Neural cell (in vitro differentiated cells): ENCODE measurements around the gene SOAT2. TPM values are rescaled to one million over a fixed set of nuclear protein-coding genes. Genes with fewer than 3 reads are reported as not detected.

Source experiments
- H2AFZ ChIP-seq: fragments of 200-600, 300-800 bp; sonication (generic), shearing (Covaris generic); 2 replicates; pipeline ENCODE4 v1.6.0; 2014; ENCODE audit warnings: low read depth, mild to moderate bottlenecking, antibody characterized with exemption, low read length, moderate library complexity
- H3F3A ChIP-seq: fragments of 200-600 bp; shearing (Covaris generic); 2 replicates; pipeline ENCODE4 v1.6.1; 2016; ENCODE audit warnings: mild to moderate bottlenecking, moderate library complexity, mixed read lengths, antibody characterized with exemption, low read length; ENCODE audit not compliant: insufficient read depth, poor library complexity, severe bottlenecking
- H3K27ac ChIP-seq: fragments of 200-600, 300-800 bp; sonication (generic), shearing (Covaris generic); 2 replicates; pipeline ENCODE4 v1.5.1; 2014; ENCODE audit warnings: mild to moderate bottlenecking, low read length, moderate library complexity
- H3K27me3 ChIP-seq: fragments of 300-800, 200-600 bp; sonication (generic), shearing (Covaris generic); 2 replicates; pipeline ENCODE4 v1.6.0; 2014; ENCODE audit warnings: mild to moderate bottlenecking, low read depth, low read length, moderate library complexity; ENCODE audit not compliant: insufficient read depth
- H3K36me3 ChIP-seq: fragments of 300-800, 200-600 bp; sonication (generic), shearing (Covaris generic); 2 replicates; pipeline ENCODE4 v1.5.1; 2014; ENCODE audit warnings: mild to moderate bottlenecking, antibody characterized with exemption, low read length, moderate library complexity; ENCODE audit not compliant: insufficient read depth
- H3K4me2 ChIP-seq: fragments of 300-800, 200-600 bp; sonication (generic), shearing (Covaris generic); 2 replicates; pipeline ENCODE4 v1.6.0; 2014; ENCODE audit warnings: mild to moderate bottlenecking, low read length
- H3K4me3 ChIP-seq: fragments of 300-800, 200-600 bp; sonication (generic), shearing (Covaris generic); 2 replicates; pipeline ENCODE4 v1.5.1; 2014; ENCODE audit warnings: mild to moderate bottlenecking, low read length, moderate library complexity
- H3K79me2 ChIP-seq: fragments of 200-600 bp; shearing (Covaris generic); replicated peaks from 2 replicates; pipeline ENCODE4 v1.6.0; 2014; ENCODE audit warnings: mild to moderate bottlenecking, low read length, moderate library complexity; ENCODE audit not compliant: insufficient read depth
- H3K9ac ChIP-seq: fragments of 300-800, 200-600 bp; sonication (generic), shearing (Covaris generic); 2 replicates; pipeline ENCODE4 v1.6.1; 2016; ENCODE audit warnings: mild to moderate bottlenecking, low read length, mixed read lengths
- H3K9me2 ChIP-seq: fragments of 200-600 bp; shearing (Covaris generic); 2 replicates; pipeline ENCODE4 v1.6.1; 2016; ENCODE audit warnings: mild to moderate bottlenecking, low read length, mixed read lengths; ENCODE audit not compliant: insufficient read depth
- H3K9me3 ChIP-seq: fragments of 200-600, 300-800 bp; sonication (generic), shearing (Covaris generic); 2 replicates; pipeline ENCODE4 v1.6.1; 2016; ENCODE audit warnings: mild to moderate bottlenecking, mixed run types, low read length, moderate library complexity, mixed read lengths
- H4K20me1 ChIP-seq: fragments of 200-600 bp; shearing (Covaris generic); 2 replicates; pipeline ENCODE4 v1.6.1; 2016; ENCODE audit warnings: mild to moderate bottlenecking, mixed run types; ENCODE audit not compliant: insufficient read depth
- EP300 ChIP-seq: fragments of 450-650 bp; conservative IDR thresholded peaks from 2 replicates; pipeline ENCODE4 v1.6.1; 2014; ENCODE audit warnings: antibody characterized with exemption, mild to moderate bottlenecking, moderate library complexity; ENCODE audit not compliant: poor library complexity, severe bottlenecking
- EZH2 ChIP-seq: fragments of 200-600, 300-800 bp; shearing (Covaris generic), sonication (generic); IDR thresholded peaks from 2 replicates; pipeline ENCODE4 v1.6.1; 2014; ENCODE audit warnings: antibody characterized with exemption, low read length, borderline replicate concordance, mild to moderate bottlenecking; ENCODE audit not compliant: insufficient read depth, poor library complexity, severe bottlenecking
- MXI1 ChIP-seq: fragments of 450-650 bp; conservative IDR thresholded peaks from 2 replicates; pipeline ENCODE4 v1.6.1; 2014; ENCODE audit warnings: antibody characterized with exemption, mild to moderate bottlenecking; ENCODE audit not compliant: poor library complexity, severe bottlenecking
- POLR2AphosphoS5 ChIP-seq: IDR thresholded peaks from 2 replicates; pipeline ENCODE4 v1.6.1; 2012
- RAD21 ChIP-seq: fragments of 450-650 bp; conservative IDR thresholded peaks from 2 replicates; pipeline ENCODE4 v1.6.1; 2014; ENCODE audit warnings: antibody characterized with exemption, mild to moderate bottlenecking, moderate library complexity
- SMC3 ChIP-seq: fragments of 450-650 bp; conservative IDR thresholded peaks from 2 replicates; pipeline ENCODE4 v1.6.1; 2014; ENCODE audit warnings: antibody characterized with exemption, mild to moderate bottlenecking, moderate library complexity; ENCODE audit not compliant: poor library complexity
- TAF1 ChIP-seq: IDR thresholded peaks from 2 replicates; pipeline ENCODE4 v1.6.1; 2012; ENCODE audit warnings: low read depth
- polyA plus RNA-seq: library from polyadenylated mRNA; depleted of rRNA; stranded (reverse); fragments of >200 nt; gene quantifications from 2 replicates; pipeline ENCODE4 v1.2.3, GENCODE V29; 2014
- TF ChIP-seq, protein P1 (sequence below): IDR thresholded peaks from 2 replicates; pipeline ENCODE4 v1.6.1; 2012; ENCODE audit warnings: borderline replicate concordance
- TF ChIP-seq, protein P2 (sequence below): fragments of 450-650 bp; IDR thresholded peaks from 2 replicates; pipeline ENCODE4 v1.5.1; 2014; ENCODE audit warnings: antibody characterized with exemption, mild to moderate bottlenecking, moderate library complexity; ENCODE audit not compliant: poor library complexity, severe bottlenecking

Gene SOAT2
- polyA plus RNA-seq, 1 donor from 2014 or later: not detected

DNA sequence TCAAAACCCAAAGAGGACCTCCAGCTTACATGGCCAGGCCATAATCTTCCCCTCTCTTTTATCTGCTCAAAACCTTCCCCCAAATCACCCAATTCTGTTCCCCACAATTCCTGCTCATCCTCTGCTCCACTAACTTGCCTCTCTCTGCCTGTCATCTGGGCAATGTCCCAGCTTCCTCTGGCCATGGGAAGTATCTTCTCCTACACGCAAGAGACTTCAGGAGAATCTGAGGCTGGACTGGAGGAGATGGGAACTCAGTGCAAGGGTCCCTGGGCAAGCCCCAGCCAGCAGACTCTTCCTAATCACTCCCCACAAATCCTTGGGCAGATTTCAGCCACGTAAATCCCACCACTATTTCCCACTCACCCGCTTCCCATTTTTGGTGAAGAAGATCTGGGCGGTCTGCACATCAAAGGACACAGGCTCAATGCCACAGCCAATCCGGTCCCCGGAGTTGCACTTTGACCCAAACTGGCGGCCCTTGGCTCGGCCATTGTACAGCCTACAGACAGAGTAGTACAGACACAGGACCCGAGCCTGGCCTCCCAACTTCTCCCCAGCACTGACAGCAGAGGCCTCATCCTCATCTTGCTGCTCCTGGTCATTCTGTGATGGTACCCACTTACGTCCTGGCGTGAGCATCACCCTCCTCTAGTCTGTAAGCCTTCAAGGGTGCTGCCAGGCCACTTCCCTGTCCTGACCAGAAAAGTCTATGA, 28.8 kb upstream of the SOAT2 start:
- no peaks in the 10 kb centered on the region for H3F3A ChIP-seq
- no peaks in the 10 kb centered on the region for H3K9me2 ChIP-seq
- no peaks in the 10 kb centered on the region for H3K27me3 ChIP-seq
- no peak overlapping the region for H3K27ac ChIP-seq
- H3K4me2 ChIP-seq: no peak overlapping the region
- no peak overlapping the region for H3K9ac ChIP-seq
- H3K9me3 ChIP-seq: no peaks in the 10 kb centered on the region
- H2AFZ ChIP-seq: no peak overlapping the region
- H3K36me3 ChIP-seq: peaks cover 5% of the 10 kb centered on the region
- H4K20me1 ChIP-seq: no peaks in the 10 kb centered on the region
- no peak overlapping the region for H3K4me3 ChIP-seq
- TF ChIP-seq POLR2AphosphoS5: no peak
- peaks cover 12% of the 10 kb centered on the region for H3K79me2 ChIP-seq

DNA sequence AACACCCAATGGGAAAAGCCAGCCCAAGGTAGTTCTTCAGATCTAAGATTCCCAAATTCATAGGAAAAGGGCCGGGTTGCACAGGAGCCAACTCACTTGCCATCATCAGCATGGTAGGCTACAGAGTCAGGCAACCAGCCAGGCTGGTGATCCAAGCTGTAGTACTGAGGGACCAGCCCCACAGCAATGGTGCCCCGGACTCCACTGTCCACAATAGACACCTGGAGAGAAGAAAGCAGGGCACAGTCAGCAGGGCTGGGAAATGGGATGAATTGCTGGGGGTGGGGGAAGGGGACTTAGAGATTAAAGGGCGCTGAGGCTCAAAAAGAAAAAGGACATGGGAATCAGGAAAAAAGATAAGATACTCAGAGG, 28.3 kb upstream of the SOAT2 start:
- Histone ChIP-seq H3K9ac (no peak overlapping the region), H3K36me3 (peaks cover 5% of the 10 kb centered on the region), H3K27ac (no peak overlapping the region), H4K20me1 (no peaks in the 10 kb centered on the region), H3K4me3 (no peak overlapping the region), H3K79me2 (peaks cover 12% of the 10 kb centered on the region), H2AFZ (no peak overlapping the region), H3F3A (peaks cover 4% of the 10 kb centered on the region), H3K4me2 (no peak overlapping the region), H3K9me2 (no peaks in the 10 kb centered on the region), H3K9me3 (no peaks in the 10 kb centered on the region), H3K27me3 (no peaks in the 10 kb centered on the region)
- TF ChIP-seq TAF1 (no peak), POLR2AphosphoS5 (no peak), MXI1 (no peak), RAD21 (no peak), EZH2 (no peak), SMC3 (no peak), EP300 (no peak)
- TF ChIP-seq, protein P1, sequence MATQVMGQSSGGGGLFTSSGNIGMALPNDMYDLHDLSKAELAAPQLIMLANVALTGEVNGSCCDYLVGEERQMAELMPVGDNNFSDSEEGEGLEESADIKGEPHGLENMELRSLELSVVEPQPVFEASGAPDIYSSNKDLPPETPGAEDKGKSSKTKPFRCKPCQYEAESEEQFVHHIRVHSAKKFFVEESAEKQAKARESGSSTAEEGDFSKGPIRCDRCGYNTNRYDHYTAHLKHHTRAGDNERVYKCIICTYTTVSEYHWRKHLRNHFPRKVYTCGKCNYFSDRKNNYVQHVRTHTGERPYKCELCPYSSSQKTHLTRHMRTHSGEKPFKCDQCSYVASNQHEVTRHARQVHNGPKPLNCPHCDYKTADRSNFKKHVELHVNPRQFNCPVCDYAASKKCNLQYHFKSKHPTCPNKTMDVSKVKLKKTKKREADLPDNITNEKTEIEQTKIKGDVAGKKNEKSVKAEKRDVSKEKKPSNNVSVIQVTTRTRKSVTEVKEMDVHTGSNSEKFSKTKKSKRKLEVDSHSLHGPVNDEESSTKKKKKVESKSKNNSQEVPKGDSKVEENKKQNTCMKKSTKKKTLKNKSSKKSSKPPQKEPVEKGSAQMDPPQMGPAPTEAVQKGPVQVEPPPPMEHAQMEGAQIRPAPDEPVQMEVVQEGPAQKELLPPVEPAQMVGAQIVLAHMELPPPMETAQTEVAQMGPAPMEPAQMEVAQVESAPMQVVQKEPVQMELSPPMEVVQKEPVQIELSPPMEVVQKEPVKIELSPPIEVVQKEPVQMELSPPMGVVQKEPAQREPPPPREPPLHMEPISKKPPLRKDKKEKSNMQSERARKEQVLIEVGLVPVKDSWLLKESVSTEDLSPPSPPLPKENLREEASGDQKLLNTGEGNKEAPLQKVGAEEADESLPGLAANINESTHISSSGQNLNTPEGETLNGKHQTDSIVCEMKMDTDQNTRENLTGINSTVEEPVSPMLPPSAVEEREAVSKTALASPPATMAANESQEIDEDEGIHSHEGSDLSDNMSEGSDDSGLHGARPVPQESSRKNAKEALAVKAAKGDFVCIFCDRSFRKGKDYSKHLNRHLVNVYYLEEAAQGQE: no peak
- TF ChIP-seq, protein P2, sequence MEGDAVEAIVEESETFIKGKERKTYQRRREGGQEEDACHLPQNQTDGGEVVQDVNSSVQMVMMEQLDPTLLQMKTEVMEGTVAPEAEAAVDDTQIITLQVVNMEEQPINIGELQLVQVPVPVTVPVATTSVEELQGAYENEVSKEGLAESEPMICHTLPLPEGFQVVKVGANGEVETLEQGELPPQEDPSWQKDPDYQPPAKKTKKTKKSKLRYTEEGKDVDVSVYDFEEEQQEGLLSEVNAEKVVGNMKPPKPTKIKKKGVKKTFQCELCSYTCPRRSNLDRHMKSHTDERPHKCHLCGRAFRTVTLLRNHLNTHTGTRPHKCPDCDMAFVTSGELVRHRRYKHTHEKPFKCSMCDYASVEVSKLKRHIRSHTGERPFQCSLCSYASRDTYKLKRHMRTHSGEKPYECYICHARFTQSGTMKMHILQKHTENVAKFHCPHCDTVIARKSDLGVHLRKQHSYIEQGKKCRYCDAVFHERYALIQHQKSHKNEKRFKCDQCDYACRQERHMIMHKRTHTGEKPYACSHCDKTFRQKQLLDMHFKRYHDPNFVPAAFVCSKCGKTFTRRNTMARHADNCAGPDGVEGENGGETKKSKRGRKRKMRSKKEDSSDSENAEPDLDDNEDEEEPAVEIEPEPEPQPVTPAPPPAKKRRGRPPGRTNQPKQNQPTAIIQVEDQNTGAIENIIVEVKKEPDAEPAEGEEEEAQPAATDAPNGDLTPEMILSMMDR: no peak
